BE2C (cell line): ENCODE data around the gene CYTH3.
"Not testable (repeated sequence)": the region's sequence is repeated elsewhere in the genome, so short reads cannot be mapped to it uniquely, and the experiment has no call there.

Experiments
- DNase-seq: peaks from one replicate; pipeline ENCODE4 v3.0.0-alpha.2; 2020
- H3K27me3 ChIP-seq: fragments of 250-450 bp; sonication (Bioruptor Pico); 2 replicates; pipeline ENCODE4 v1.5.1; 2020; ENCODE audit warnings: mild to moderate bottlenecking
- H3K36me3 ChIP-seq: fragments of 250-450 bp; sonication (Bioruptor Pico); 2 replicates; pipeline ENCODE4 v1.5.1; 2020; ENCODE audit warnings: mild to moderate bottlenecking
- H3K4me1 ChIP-seq: fragments of 250-450 bp; sonication (Bioruptor Pico); 2 replicates; pipeline ENCODE4 v1.5.1; 2020
- H3K4me3 ChIP-seq: 2 replicates; pipeline ENCODE4 v1.5.1; 2011; ENCODE audit warnings: low read depth, low read length
- H3K9me3 ChIP-seq: fragments of 250-450 bp; sonication (Bioruptor Pico); 2 replicates; pipeline ENCODE4 v1.5.1; 2020
- CTCF ChIP-seq: IDR thresholded peaks from 2 replicates; pipeline ENCODE4 v1.5.1; 2012; ENCODE audit warnings: mild to moderate bottlenecking, low read depth, low read length

CYTH3 gene

GRCh38 chr7:6234384-6234783, 38.0 kb downstream of the CYTH3 start:
- Histone ChIP-seq H3K27me3 (no peaks in the 10 kb centered on the region), H3K4me3 (no peak overlapping the region), H3K4me1 (no peaks in the 10 kb centered on the region), H3K9me3 (no peaks in the 10 kb centered on the region), H3K36me3 (no peaks in the 10 kb centered on the region)
- no peak for TF ChIP-seq CTCF
- no peak for DNase-seq

GRCh38 chr7:6232534-6232933, 39.9 kb downstream of the CYTH3 start:
- Histone ChIP-seq H3K9me3 (no peaks in the 10 kb centered on the region), H3K4me1 (peaks cover 11% of the 10 kb centered on the region; the same call in 1 of the 2 replicates), H3K36me3 (no peaks in the 10 kb centered on the region), H3K27me3 (no peaks in the 10 kb centered on the region), H3K4me3 (no peak overlapping the region)
- no peak for DNase-seq
- no peak for TF ChIP-seq CTCF

GRCh38 chr7:6232116-6232515, 40.3 kb downstream of the CYTH3 start:
- Histone ChIP-seq H3K27me3 (no peaks in the 10 kb centered on the region), H3K4me1 (peaks cover 14% of the 10 kb centered on the region; the same call in 1 of the 2 replicates), H3K36me3 (no peaks in the 10 kb centered on the region), H3K4me3 (no peak overlapping the region), H3K9me3 (no peaks in the 10 kb centered on the region)
- no peak for TF ChIP-seq CTCF
- DNase-seq: no peak

- no peaks in the 10 kb centered on the region for H3K36me3 ChIP-seq
- no peaks in the 10 kb centered on the region for H3K27me3 ChIP-seq
- TF ChIP-seq CTCF: no peak
- H3K4me1 ChIP-seq: peaks cover 14% of the 10 kb centered on the region; the same call in 1 of the 2 replicates
- no peak for DNase-seq
- H3K4me3 ChIP-seq: no peak overlapping the region
- H3K9me3 ChIP-seq: no peaks in the 10 kb centered on the region
Observed at GRCh38 chr7:6231184-6231583, 41.2 kb downstream of the CYTH3 start.

- not testable (repeated sequence) for H3K36me3 ChIP-seq, H3K4me3 ChIP-seq, H3K9me3 ChIP-seq, H3K27me3 ChIP-seq, DNase-seq
- H3K4me1 ChIP-seq: peaks cover 14% of the 10 kb centered on the region; the same call in 1 of the 2 replicates
Observed at GRCh38 chr7:6229284-6229683, 43.1 kb downstream of the CYTH3 start.

- Histone ChIP-seq H3K27me3 (no peaks in the 10 kb centered on the region), H3K9me3 (no peaks in the 10 kb centered on the region), H3K36me3 (no peaks in the 10 kb centered on the region), H3K4me1 (peaks cover 14% of the 10 kb centered on the region; the same call in 1 of the 2 replicates), H3K4me3 (no peak overlapping the region)
- DNase-seq: no peak
- TF ChIP-seq CTCF: no peak
Observed at GRCh38 chr7:6228361-6229229, 43.8 kb downstream of the CYTH3 start.
